HG03097 (cell line): ENCODE measurements around the gene TTLL10.
"Not testable (repeated sequence)": the region's sequence is repeated elsewhere in the genome, so short reads cannot be mapped to it uniquely, and the experiment has no call there.

Experiments
- ATAC-seq: cut with Tn5 transposase; IDR thresholded peaks from one replicate; pipeline ENCODE4 v1.9.1; 2021; ENCODE audit not compliant: unreplicated experiment, low FRiP score

Gene TTLL10

DNA sequence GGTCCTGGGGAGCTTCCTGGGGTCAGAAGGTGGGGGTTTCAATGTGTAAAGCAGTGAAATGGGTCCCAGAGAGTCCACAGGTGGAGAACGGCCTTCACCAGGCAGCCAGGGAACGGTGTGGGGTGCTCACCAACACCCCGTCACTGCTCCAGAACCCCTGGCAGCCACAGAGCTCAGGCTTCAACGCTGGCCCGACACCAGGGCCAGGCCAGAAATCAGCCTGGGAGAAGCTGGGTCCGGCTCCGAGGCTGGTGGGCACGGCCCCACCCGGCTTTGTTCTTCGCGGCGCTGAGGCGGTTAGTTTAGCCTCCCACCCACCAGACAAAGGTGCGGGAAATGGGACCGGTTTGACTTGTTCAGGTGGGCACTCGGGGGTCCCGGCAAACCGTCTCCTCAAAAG, 33.0 kb upstream of the TTLL10 start:
- ATAC-seq, result no peak

- no peak for ATAC-seq
These were observed 32.3 kb upstream of the TTLL10 start for GRCh38 chr1:1141244-1141910.

GRCh38 chr1:1141911-1142250, 31.8 kb upstream of the TTLL10 start:
- ATAC-seq, result no peak

- not testable (repeated sequence) for ATAC-seq
These were observed 31.3 kb upstream of the TTLL10 start for GRCh38 chr1:1142352-1142751.

DNA sequence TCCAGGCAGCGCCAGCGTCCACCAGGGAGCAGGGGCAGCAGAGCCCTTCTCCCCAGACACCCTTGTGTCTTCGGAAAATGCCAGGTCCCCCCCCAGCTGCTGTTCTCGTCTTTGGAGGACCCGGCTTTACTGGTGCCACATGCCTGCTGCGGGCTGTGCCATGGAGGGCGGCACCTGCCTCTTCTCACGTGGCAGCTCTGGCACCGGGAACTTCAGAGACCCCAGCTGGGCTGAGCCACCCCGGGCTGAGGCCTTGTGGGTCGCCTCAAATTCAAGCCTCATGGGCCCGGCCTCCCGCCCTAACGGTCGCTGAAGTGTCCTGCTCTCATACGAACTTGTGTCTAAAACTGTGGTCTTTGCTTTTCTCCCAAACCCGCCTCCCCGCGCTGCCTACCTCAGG, 30.8 kb upstream of the TTLL10 start:
- no peak for ATAC-seq

- no peak for ATAC-seq
These were observed 30.0 kb upstream of the TTLL10 start for GRCh38 chr1:1143636-1144035.

- no peak for ATAC-seq
These were observed 29.4 kb upstream of the TTLL10 start for GRCh38 chr1:1144122-1144842.

GRCh38 chr1:1144843-1145546, 28.7 kb upstream of the TTLL10 start:
- ATAC-seq, result no peak

- no peak for ATAC-seq
These were observed 28.1 kb upstream of the TTLL10 start for GRCh38 chr1:1145547-1145914.

DNA sequence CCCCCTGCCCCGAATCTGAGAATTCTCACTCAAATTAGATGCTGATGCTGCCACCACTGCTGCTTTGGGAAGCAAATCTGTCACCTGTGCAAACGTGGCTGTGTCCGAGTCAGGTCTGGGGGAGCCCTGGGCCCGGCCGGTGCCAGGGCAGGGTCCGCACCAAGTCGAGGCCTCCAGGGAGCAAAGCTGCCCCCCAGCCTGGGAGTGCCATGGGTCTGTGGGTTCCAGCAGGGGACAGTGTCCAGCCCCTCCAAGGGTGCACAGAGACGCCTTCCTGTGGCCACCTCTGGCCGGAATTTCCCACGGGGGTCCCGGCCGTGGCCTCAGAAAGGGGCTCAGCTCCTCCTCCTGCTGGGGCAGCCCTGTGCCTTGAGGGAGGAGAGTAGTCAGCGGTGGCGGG, 27.7 kb upstream of the TTLL10 start:
- ATAC-seq, result no peak

DNA sequence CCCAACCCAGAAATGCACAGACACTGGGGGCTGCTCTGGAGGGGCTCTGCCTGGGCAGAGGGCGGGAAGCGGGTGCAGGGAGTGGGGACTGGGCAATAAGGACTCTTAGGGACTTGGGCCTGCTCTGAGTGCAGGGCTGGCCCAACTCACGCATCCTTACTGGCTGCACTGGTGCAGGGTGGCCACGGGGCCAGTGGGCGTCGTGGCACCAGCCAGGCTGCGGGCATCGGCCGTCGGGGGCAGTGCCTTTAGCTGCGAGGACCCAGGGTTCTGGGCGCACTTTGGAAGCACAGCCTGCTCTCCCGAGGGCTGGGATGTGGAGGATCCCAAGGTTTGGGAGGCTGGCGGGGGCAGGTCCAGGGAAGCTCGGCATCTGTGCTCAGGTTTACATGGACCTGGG, 27.1 kb upstream of the TTLL10 start:
- no peak for ATAC-seq

DNA sequence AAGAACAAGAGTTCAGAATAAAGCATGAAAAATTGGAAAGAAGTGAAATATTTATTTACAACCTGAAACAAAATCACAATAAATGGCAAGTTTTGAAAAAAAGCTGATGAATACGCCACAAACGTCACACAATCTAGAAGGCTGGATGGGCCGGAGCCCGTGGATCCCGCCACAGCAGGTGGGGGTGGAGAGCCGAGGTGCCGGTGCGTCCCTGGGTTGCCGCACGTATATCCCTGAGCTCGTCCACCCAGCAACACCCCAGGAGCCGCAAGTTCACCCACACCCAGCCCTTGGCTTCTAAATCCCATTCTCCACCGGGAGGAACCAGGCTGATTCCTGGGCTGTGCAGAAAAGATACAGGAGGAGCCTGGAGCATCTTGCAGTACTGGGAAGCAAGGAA, 25.6 kb upstream of the TTLL10 start:
- ATAC-seq, result no peak

DNA sequence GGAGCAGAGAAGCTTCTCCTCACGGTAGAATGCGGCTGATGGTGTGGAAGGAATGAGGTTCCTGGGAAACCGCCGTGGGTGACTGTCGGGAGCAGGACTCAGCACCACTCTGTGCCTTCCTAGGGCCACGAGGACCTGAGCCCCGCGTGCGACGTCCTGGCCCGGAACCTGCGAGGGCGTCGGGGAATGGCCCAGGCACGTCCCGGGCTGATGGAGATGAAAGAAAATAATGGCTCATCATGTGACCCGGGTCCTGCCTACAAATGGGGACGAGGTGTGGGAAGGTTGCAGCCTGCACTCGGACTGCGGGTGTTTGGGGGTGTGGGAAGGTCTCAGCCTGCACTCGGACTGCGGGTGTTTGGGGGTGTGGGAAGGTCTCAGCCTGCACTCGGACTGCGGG, 25.1 kb upstream of the TTLL10 start:
- ATAC-seq, result no peak

DNA sequence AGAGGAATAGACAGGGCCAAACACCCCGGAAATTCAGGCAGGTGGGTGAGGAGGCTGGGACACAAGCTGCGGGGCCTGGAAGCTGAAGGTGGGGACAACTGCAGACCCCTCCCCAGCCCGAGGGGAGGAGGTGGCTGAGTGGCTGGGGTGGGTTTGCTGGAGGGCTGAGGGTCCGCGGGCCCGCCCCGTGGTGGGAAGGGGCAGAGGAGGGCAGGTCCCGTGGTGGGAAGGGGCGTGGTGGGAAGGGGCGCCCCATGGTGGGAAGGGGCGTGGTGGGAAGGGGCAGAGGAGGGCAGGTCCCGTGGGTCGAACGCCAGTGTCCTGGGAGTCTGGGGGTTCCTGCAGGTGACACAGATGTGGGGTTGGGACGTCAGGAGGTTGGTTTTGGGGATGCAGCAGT, 24.3 kb upstream of the TTLL10 start:
- ATAC-seq, result no peak

DNA sequence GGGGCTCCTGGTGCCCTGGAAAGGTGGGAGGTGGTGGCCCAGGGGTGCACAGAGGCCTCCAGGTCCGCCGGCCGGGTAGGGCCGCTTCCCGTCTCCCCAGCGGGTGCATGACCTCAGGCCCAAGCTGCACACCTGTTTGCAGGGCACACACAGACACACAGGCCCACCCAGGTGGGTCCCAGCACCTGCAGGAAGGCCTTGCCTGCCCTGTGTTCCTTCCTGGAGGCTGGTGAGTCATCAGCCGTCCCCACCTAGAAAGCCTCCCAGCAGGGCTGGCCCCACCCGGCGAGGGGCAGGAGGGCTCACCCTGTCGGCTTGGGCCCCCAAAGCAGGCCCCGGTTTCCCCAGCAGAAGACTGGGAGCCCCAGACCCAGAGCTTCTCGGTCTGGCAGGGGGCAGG, 23.6 kb upstream of the TTLL10 start:
- no peak for ATAC-seq

DNA sequence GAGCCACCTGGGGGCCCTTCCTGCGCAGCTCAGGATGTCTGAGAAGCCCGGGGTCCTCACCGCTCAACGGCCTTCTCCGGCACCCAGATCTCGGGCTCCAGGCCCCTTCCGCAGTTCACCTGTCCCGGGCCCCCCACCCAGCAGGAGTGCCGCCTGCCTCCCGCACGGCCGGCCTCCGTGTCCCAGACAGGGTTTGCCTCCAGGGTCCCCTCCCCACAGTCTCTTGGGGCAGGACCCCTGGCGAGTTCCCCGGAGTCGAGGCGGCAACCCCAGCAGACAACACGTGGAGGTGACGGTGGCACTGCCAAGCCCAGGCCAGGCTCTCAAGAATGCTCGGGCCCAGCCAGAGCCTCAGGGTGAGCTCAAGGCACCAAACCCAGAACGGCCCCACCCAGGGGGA, 22.4 kb upstream of the TTLL10 start:
- ATAC-seq, result no peak

GRCh38 chr1:1152431-1152830, 21.2 kb upstream of the TTLL10 start:
- not testable (repeated sequence) for ATAC-seq

DNA sequence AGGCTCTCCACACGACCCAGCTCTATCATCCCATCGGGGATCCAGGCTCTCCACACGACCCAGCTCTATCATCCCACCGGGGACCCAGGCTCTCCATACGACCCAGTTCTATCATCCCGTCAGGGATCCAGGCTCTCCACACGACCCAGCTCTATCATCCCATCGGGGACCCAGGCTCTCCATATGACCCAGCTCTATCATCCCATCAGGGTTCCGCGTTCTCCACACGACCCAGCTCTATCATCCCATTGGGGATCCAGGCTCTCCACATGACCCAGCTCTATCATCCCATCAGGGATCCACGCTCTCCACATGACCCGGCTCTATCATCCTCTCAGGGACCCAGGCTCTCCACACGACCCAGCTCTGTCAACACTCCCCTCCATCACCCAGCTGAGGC, 20.5 kb upstream of the TTLL10 start:
- not testable (repeated sequence) for ATAC-seq

GRCh38 chr1:1153874-1154273, 19.8 kb upstream of the TTLL10 start:
- no peak for ATAC-seq

DNA sequence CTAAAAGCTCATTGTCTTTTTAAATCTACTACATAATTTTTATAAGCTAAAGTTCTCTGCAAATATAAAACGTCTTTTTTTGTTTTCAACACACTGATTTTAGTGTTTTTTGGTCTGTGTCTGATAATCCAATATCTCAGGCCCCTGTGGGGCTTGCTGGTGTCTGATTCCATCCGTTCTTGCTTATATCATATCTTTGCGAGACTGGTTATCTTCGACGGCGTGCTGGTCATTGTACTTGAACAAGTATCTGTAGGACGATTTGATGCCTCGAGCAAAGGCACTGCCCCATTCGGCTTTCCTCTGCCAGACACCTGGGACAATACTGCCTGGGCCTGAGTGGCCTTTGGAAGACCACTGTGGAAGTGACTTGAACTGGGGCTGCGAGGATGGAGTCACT, 18.4 kb upstream of the TTLL10 start:
- ATAC-seq, result no peak

DNA sequence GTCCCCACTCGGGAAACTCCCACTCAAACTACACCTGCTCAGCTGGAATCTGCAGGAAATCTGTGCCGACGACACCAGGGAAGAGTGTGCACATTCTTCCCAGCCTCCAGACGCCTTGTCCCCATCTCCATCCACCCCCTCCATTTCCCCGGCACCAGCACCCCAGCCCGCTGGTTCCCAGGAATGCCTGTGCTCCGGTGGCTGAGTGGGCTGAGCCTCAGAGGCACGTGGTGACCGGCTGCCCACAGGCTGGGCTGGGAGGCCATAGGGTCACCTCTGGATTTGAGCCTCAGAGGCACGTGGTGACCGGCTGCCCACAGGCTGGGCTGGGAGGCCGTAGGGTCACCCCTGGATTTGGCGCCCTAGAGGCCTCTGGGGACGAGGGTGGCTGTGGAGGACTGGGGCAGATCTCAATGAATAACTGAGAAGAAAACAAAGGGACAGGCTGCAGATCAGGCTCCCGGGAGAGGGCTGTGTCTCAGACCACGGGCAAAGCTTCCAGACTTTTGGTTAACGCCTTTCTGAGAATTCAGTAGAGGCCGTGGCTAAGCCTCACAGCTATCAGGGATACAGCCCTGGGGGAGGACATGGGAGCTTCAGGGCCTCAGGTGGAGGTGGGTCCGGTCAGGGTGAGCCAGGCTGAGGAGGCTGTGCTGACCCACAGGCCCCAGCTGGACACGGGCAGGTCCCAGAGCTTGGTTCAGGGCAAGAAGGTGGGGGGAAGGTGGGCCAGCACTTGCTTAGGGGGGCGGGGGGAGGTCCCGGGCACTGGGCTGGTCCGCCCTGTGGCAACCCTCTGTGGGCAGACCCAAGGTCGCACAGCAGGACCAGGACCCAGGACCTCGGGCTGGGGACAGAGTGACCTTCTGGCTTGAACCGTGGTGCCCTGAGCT, 17.3 kb upstream of the TTLL10 start:
- ATAC-seq, result no peak
